Astrocyte (in vitro differentiated cells and primary cell): ENCODE results near the gene PRICKLE1. TPM values are rescaled to one million over a fixed set of nuclear protein-coding genes. Genes with fewer than 3 reads are reported as not detected.

Source experiments
- DNase-seq: peaks from one replicate; pipeline ENCODE4 v3.0.0-alpha.2; 2010; ENCODE audit warnings: low read depth
- FAIRE-seq: peaks from 2 replicates; lab custom pipeline; 2011; peaks lifted over from hg19 to GRCh38; lab: Jason Lieb, UNC
- H2AFZ ChIP-seq: 2 replicates; pipeline ENCODE4 v1.6.0; 2012; ENCODE audit warnings: low read depth, low read length, inconsistent platforms
- H3K27ac ChIP-seq: 2 replicates; pipeline ENCODE4 v1.5.1; 2011; ENCODE audit warnings: low read depth, low read length, inconsistent platforms
- H3K27me3 ChIP-seq: 2 replicates; pipeline ENCODE4 v1.6.0; 2011; ENCODE audit warnings: low read length, inconsistent platforms; ENCODE audit not compliant: insufficient read depth
- H3K36me3 ChIP-seq: 2 replicates; pipeline ENCODE4 v1.5.1; 2011; ENCODE audit warnings: low read length, inconsistent platforms; ENCODE audit not compliant: insufficient read depth
- H3K4me1 ChIP-seq: 2 replicates; pipeline ENCODE4 v1.5.1; 2011; ENCODE audit warnings: low read length, inconsistent platforms; ENCODE audit not compliant: insufficient read depth
- H3K4me2 ChIP-seq: 2 replicates; pipeline ENCODE4 v1.6.0; 2012; ENCODE audit warnings: low read length, inconsistent platforms
- H3K4me3 ChIP-seq: 2 replicates; pipeline ENCODE4 v1.5.1; 2011; ENCODE audit warnings: low read depth, mild to moderate bottlenecking, low read length, inconsistent platforms; ENCODE audit not compliant: insufficient read depth
- H3K79me2 ChIP-seq: 2 replicates; pipeline ENCODE4 v1.6.0; 2012; ENCODE audit warnings: mild to moderate bottlenecking, low read length, inconsistent platforms; ENCODE audit not compliant: insufficient read depth
- H3K9ac ChIP-seq: 2 replicates; pipeline ENCODE4 v1.6.0; 2012; ENCODE audit warnings: mild to moderate bottlenecking, low read length, inconsistent platforms
- H3K9me3 ChIP-seq: 2 replicates; pipeline ENCODE4 v1.5.1; 2012; ENCODE audit warnings: low read depth, mild to moderate bottlenecking, low read length, inconsistent platforms; ENCODE audit not compliant: insufficient read depth
- H4K20me1 ChIP-seq: 2 replicates; pipeline ENCODE4 v1.6.0; 2012; ENCODE audit warnings: low read length, inconsistent platforms; ENCODE audit not compliant: insufficient read depth
- H3K27ac Mint-ChIP-seq: one replicate; pipeline ENCODE4 v1.8.0; 2021; ENCODE audit warnings: mild to moderate bottlenecking, mixed read lengths; ENCODE audit not compliant: unreplicated experiment
- H3K27me3 Mint-ChIP-seq: one replicate; pipeline ENCODE4 v1.8.0; 2021; ENCODE audit warnings: low read depth, mixed read lengths; ENCODE audit not compliant: unreplicated experiment
- H3K36me3 Mint-ChIP-seq: one replicate; pipeline ENCODE4 v1.8.0; 2021; ENCODE audit warnings: low read depth, mixed read lengths; ENCODE audit not compliant: unreplicated experiment
- H3K4me1 Mint-ChIP-seq: one replicate; pipeline ENCODE4 v1.8.0; 2021; ENCODE audit warnings: low read depth, mixed read lengths; ENCODE audit not compliant: unreplicated experiment
- H3K4me3 Mint-ChIP-seq: one replicate; pipeline ENCODE4 v1.8.0; 2021; ENCODE audit warnings: mild to moderate bottlenecking, moderate library complexity, mixed read lengths; ENCODE audit not compliant: unreplicated experiment
- H3K9me3 Mint-ChIP-seq: one replicate; pipeline ENCODE4 v1.8.0; 2021; ENCODE audit warnings: mild to moderate bottlenecking, mixed read lengths; ENCODE audit not compliant: unreplicated experiment
- CTCF ChIP-seq: IDR thresholded peaks from 2 replicates; pipeline ENCODE4 v1.5.1; 2011; ENCODE audit warnings: low read depth, mild to moderate bottlenecking, inconsistent platforms, low read length, moderate library complexity; ENCODE audit not compliant: insufficient read depth
- EZH2 ChIP-seq: IDR thresholded peaks from 2 replicates; pipeline ENCODE4 v1.6.1; 2012; ENCODE audit warnings: mild to moderate bottlenecking, low read length, inconsistent platforms; ENCODE audit not compliant: insufficient read depth
- total RNA-seq: library from RNA; stranded (reverse); gene quantifications from 2 replicates; pipeline ENCODE4 v1.2.1, GENCODE V29; 2021

The PRICKLE1 gene
- total RNA-seq, 1 donor from 2014 or later, result 34.9 TPM

DNA sequence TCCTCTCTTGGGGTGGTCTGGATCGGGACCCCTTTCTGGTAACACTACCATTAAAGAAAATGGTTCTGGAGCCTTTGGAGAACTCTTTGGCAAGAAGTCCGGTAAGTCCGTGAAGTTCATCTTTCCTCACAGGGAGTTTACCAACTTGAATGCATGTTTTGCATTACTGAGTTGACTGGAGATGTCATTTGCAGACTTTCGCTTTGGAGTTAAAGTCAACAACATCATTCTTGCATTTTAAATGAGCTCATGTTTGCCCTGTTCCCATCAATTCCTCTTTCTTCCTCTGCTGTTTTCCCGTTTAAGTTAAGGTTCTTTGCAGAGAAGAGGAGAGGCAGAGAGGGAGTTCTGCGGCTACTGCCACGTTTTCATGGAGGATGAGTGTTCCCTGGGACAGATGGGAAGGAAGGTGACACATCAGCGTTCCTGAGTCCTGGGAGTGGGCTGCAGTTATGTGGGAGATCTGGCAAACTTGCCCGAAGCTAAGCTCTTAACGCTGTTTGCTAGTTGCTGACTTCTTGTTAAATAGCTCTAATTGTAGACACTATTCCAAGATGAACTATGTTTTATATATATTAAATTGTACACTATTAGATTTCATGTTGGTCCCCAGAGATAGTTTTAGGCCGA is 18.8 kb upstream of the PRICKLE1 start:
- H3K4me2 ChIP-seq, result no peak overlapping the region
- Mint-ChIP-seq H3K9me3 (no peaks in the 10 kb centered on the region), H3K4me1 (peaks cover 13% of the 10 kb centered on the region), H3K27ac (no peak overlapping the region), H3K27me3 (peaks cover 2% of the 10 kb centered on the region), H3K36me3 (no peaks in the 10 kb centered on the region), H3K4me3 (no peak overlapping the region)
- no peaks in the 10 kb centered on the region for H4K20me1 ChIP-seq
- H3K36me3 ChIP-seq, result no peaks in the 10 kb centered on the region
- peak overlapping the region; percentile 29 for H2AFZ ChIP-seq
- no peaks in the 10 kb centered on the region for H3K79me2 ChIP-seq
- H3K9ac ChIP-seq, result no peak overlapping the region
- no peaks in the 10 kb centered on the region for H3K9me3 ChIP-seq
- no peaks in the 10 kb centered on the region for H3K27me3 ChIP-seq
- FAIRE-seq, result no peak
- no peak overlapping the region for H3K27ac ChIP-seq
- H3K4me1 ChIP-seq, result no peaks in the 10 kb centered on the region
- H3K4me3 ChIP-seq, result no peak overlapping the region
- TF ChIP-seq EZH2, result no peak
- TF ChIP-seq CTCF, result no peak
- DNase-seq, result no peak

DNA sequence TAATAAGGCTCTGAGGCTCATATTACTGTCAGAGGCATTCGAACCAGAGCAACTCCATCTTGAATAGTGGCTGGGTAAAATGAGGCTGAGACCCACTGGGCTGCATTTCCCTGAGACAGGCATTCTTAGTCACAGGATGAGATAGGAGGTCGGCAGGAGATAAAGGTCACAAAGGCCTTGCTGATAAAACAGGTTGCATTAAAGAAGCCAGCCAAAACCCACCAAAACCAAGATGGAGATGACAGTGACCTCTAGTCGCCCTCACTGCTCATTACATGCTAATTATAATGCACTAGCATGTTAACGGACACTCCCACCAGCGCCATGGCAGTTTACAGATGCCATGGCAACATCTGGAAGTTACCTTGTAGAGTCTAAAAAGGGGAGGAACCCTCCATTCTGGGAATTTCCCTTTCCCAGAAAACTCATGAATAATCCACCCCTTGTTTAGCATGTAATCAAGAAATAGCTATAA is 18.1 kb upstream of the PRICKLE1 start:
- H2AFZ ChIP-seq, result no peak overlapping the region
- H4K20me1 ChIP-seq, result no peaks in the 10 kb centered on the region
- no peak overlapping the region for H3K4me2 ChIP-seq
- Mint-ChIP-seq H3K9me3 (no peaks in the 10 kb centered on the region), H3K36me3 (no peaks in the 10 kb centered on the region), H3K4me3 (no peak overlapping the region), H3K4me1 (peaks cover 13% of the 10 kb centered on the region), H3K27ac (no peak overlapping the region), H3K27me3 (peaks cover 3% of the 10 kb centered on the region)
- H3K36me3 ChIP-seq, result no peaks in the 10 kb centered on the region
- H3K4me1 ChIP-seq, result no peaks in the 10 kb centered on the region
- no peak overlapping the region for H3K9ac ChIP-seq
- H3K9me3 ChIP-seq, result no peaks in the 10 kb centered on the region
- no peak overlapping the region for H3K27ac ChIP-seq
- DNase-seq, result no peak
- TF ChIP-seq CTCF (no peak), EZH2 (no peak)
- FAIRE-seq, result no peak
- H3K4me3 ChIP-seq, result no peak overlapping the region
- no peaks in the 10 kb centered on the region for H3K27me3 ChIP-seq
- H3K79me2 ChIP-seq, result no peaks in the 10 kb centered on the region

- no peak overlapping the region for H3K4me2 ChIP-seq
- H3K36me3 Mint-ChIP-seq, result no peaks in the 10 kb centered on the region
- H4K20me1 ChIP-seq, result no peaks in the 10 kb centered on the region
- DNase-seq (no peak), FAIRE-seq (no peak)
- H3K9me3 ChIP-seq, result no peaks in the 10 kb centered on the region
- H3K4me1 ChIP-seq, result no peaks in the 10 kb centered on the region
- no peaks in the 10 kb centered on the region for H3K79me2 ChIP-seq
- no peak overlapping the region for H2AFZ ChIP-seq
- TF ChIP-seq EZH2 (no peak), CTCF (no peak)
- H3K4me1 Mint-ChIP-seq, result peaks cover 9% of the 10 kb centered on the region
- no peak overlapping the region for H3K27ac Mint-ChIP-seq
- no peak overlapping the region for H3K9ac ChIP-seq
- no peaks in the 10 kb centered on the region for H3K9me3 Mint-ChIP-seq
- peaks cover 3% of the 10 kb centered on the region for H3K27me3 Mint-ChIP-seq
- H3K4me3 ChIP-seq, result no peak overlapping the region
- H3K27me3 ChIP-seq, result no peaks in the 10 kb centered on the region
- no peaks in the 10 kb centered on the region for H3K36me3 ChIP-seq
- no peak overlapping the region for H3K27ac ChIP-seq
- no peak overlapping the region for H3K4me3 Mint-ChIP-seq
These were observed 16.9 kb upstream of the PRICKLE1 start for GRCh38 chr12:42606471-42606870.
